Superior temporal gyrus (tissue), 1 donor: ENCODE data around the gene EVX1.

ENCODE experiments used
- DNase-seq: peaks from one replicate; pipeline ENCODE4 v3.0.0-alpha.2; 2016; ENCODE audit errors: extremely low spot score

EVX1 gene

GRCh38 chr7:27205325-27206280, 37.0 kb upstream of the EVX1 start:
- no peak for DNase-seq

GRCh38 chr7:27207348-27207985, 35.1 kb upstream of the EVX1 start:
- no peak for DNase-seq

DNA sequence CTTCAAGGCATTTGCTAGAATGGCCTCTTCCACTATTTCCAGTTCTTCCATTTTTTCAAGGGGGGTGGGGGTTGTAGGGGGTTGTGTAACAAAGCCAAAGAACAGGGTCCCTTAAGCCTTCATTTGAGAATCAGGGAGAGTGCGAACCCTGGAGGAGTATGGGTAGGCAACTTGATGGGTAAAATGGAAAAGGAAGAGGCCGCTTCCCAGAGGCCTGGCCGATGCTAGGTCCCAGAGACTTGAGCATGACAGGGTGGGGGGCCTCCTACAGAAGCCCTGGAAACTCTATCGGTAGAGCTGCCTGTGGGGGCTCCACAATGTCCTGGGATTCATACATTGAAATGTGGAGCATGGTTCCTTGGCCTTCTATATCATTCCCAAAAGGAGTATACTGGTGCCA, 33.6 kb upstream of the EVX1 start:
- no peak for DNase-seq

- DNase-seq = no peak
These were observed 32.6 kb upstream of the EVX1 start for GRCh38 chr7:27209933-27210440.

- peak; percentile 45 for DNase-seq
These were observed 32.0 kb upstream of the EVX1 start for GRCh38 chr7:27210441-27211083.

DNA sequence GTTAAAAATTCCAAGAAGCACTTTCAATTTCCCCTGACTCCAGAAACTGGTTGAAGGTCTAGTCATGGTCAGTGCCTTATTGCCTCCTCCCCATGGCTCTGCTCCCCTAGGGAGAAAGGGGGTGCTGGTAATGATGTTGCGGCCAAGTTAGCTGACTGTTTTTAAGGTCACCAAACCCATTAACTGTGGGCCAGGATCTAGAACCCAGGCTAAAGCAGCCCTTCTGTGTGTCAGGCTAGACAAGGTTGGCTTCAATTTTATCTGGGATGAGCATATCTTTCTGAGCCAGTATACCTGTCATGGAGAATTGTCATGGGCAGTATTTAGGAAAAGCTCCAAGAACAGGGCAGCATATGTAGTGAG, 31.5 kb upstream of the EVX1 start:
- no peak for DNase-seq

- DNase-seq = no peak
These were observed 30.8 kb upstream of the EVX1 start for GRCh38 chr7:27211764-27212204.

- no peak for DNase-seq
These were observed 29.8 kb upstream of the EVX1 start for GRCh38 chr7:27212497-27213432.

DNA sequence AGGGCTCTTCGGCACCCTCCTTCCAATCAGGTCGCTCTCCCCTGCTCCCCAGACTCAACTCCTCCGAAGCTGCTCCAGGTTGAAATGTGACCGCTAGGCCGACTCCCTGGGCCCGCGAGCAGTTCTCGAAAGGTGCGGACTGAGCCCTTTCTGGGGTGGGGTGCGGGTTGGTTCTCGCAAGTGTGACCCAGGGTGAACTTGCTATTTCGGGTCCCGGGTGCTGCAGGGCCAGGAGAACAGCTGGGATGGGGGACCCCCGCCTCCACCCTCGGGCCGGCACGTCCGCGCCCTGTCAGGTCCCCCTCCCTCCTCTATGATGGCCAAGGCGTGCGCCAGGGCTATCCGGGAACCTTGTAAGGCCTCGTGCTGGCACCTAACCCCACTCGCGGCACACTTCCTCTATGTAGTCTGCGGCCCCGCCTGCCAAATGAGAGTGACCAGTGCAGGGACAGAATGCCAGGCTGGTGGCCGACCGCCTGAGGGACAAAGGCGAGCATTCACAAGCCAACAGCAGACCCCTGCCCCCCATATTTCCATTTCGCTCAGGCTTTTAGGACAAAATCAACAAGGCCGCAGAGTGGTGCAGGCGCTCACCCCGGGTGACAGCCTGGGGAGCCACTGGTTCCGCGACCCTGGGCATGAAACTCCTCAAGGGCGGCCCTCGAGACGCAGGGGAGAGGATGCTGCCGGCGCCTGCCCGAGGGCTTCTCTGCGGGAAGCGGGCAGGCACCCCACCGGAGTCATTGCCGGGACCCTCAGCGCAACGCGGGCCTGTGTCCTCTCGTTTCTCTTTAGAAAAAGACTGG, 29.0 kb upstream of the EVX1 start:
- DNase-seq = no peak

DNA sequence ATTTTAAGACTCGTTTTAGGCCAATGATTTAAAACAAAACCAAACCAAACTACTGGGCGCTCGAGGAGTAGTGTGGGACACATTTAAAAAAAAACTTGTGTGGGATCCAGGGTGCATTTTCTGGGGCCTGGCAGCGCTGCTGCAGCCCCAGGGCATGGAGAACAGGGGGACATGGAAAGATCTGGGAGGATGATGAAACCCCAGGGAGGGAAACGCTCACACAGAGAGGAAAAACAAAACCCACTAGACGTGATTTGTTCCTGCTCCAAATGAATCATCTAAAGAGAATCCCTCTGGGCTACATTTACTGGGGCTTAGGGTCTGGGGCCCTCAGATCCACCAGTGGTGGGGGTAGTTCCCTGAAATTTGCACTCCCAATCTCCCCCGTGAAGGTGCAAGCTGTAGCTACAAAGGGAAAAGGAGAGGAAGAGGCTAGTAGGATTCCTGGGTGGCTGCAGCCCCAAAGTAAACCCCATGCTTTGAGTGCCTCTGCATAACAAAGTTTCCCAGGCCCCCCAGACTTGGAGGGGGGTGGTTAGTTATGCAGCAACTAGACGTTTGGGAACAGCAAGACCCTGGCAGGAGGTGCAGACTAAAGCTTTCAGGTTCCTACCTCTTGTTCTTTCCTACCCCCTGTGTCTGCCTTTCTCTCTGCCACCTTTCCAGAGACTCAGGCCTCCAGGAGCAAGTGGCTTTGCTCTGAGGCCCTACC, 28.2 kb upstream of the EVX1 start:
- DNase-seq = no peak

DNA sequence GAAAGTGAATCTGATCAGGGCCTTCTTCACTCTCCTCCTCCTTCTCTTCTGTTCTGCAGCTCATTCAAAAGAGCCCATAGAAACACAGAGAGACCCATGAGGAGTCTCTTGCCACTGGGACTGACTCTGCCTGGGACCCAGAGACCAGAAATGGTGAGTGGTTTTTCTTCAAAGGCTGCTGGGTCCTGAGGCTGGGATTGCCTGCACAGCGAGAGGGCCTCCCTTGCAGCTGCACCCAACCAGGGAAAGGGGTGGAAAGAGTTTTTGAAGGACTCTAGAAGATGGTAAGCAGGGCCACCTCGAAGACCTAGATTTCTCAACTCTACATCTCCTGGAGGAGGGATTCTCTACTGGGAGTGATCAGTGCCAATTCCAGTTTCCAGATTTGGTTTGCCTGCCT, 27.2 kb upstream of the EVX1 start:
- no peak for DNase-seq

DNA sequence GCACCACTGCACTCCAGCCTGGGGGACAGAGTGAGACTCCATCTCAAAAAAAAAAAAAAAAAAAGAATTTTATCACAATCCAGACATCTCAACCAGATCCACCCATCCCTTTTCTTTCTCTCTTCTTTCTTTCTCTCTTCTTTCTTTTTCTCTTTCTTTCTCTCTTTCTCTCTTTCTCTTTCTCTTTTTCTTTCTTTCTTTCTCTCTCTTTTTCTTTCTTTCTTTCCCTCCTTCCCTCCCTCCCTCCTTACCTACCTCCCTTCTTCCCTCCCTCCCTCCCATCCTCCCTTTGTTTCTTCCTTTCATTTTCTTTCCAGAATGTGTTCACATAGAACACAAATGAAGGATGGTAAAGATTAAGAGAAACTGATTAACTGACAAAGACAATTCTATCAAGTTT, 24.7 kb upstream of the EVX1 start:
- no peak for DNase-seq

GRCh38 chr7:27219821-27220220, 22.8 kb upstream of the EVX1 start:
- no peak for DNase-seq

DNA sequence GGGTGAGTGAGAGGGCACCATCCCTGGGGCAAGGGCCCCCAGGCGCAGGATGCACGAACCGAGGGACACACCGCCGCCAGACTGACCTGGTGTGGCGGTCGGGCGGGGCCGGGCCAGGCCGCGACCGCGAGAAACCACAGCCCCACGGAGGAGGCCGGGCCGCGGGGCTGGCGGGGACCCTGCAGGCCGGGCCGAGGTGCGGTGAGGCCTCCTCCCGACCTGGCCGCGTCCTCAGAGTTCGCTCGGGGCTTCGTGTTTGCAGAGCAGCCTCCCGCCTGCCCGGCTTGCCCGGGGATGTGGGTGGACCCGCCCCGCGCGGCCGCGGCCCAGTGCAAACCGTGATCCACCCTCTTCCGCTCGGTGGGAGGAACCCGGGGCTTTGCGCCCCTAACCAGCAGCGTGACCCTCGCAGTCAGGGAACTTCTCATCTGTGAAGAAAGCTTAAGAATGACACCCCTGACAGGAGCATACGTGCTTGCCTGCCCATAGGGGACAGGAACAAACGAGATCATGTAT, 22.1 kb upstream of the EVX1 start:
- no peak for DNase-seq

GRCh38 chr7:27221201-27221797, 21.3 kb upstream of the EVX1 start:
- no peak for DNase-seq

GRCh38 chr7:27223941-27224575, 18.5 kb upstream of the EVX1 start:
- no peak for DNase-seq

- no peak for DNase-seq
These were observed 17.3 kb upstream of the EVX1 start for GRCh38 chr7:27224983-27225934.

DNA sequence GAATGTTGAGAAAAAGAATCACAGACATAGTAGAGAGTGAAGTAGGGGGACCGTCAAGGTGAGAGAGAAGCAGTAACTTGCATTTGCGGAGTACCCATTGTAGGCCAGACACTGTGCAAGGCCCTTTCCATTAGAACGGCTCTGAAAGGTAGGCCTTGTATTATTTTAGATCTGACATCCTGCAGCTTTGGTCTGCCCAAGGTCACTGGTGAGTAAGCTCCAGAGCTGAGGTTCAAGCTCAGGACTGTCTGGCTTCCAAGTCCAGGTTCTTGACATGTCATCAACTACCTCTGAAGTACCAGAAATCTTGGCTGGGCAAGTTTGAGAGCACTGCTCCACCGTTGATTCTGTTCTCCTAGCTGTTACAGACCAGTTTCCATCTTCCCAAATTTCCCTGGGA, 13.2 kb upstream of the EVX1 start:
- DNase-seq = no peak
